ENCODE data around the gene STN1.

STN1 gene

DNA sequence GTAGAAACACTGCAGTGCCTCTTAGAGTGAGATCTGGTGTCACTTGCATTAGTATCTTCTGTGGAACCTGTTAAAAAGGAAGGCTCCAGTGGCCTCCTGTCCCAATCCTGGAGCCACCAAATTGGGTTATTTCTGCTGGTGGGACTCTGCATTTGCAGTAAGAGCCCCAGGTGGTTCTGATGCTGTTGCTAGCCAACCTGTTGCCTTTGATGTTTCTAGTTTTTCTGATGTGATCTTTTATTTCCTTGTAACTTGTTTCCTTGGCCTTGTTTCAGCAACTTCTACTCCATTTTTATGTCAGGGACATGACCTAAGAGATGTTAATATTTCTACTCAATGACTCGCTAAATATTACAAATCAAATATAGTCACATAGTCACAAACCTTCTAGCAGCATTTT, 12.5 kb upstream of the STN1 start:
- H3K4me3 ChIP-seq (ENCODE audit: low read depth, low read length) = no peak overlapping the region
- DNase-seq (ENCODE audit: low read depth) = no peak
- TF ChIP-seq, protein P1, sequence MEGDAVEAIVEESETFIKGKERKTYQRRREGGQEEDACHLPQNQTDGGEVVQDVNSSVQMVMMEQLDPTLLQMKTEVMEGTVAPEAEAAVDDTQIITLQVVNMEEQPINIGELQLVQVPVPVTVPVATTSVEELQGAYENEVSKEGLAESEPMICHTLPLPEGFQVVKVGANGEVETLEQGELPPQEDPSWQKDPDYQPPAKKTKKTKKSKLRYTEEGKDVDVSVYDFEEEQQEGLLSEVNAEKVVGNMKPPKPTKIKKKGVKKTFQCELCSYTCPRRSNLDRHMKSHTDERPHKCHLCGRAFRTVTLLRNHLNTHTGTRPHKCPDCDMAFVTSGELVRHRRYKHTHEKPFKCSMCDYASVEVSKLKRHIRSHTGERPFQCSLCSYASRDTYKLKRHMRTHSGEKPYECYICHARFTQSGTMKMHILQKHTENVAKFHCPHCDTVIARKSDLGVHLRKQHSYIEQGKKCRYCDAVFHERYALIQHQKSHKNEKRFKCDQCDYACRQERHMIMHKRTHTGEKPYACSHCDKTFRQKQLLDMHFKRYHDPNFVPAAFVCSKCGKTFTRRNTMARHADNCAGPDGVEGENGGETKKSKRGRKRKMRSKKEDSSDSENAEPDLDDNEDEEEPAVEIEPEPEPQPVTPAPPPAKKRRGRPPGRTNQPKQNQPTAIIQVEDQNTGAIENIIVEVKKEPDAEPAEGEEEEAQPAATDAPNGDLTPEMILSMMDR (IDR thresholded peaks at IDR 0.05; ENCODE audit: low read depth, low read length, missing control alignments) = no peak

DNA sequence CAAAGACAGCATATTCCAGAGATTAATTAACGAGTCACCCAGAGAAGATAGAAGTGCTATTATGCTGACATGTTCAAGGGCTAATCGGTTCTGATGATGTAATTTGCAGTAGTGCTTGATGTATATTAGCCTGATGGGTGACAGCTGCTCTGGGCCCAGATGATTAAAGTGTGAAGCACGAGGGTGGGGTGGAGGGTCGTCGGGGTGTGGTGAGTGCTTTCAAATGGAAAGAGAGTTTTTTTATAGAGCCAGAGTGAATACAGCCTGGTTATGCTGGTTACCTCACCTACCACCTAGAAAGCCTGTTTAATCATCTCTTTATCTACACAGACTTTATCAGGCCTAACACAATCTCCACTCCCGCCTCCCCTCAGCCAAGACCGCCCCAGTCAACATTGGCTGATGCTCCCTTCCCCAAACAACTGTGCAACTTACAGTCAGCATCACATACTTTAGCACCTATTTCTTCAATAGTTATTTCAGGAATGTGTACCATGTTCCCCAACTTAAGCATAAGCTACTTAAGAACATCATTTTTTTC, 11.5 kb upstream of the STN1 start:
- TF ChIP-seq, protein P1 (IDR thresholded peaks at IDR 0.05; ENCODE audit: low read depth, low read length, missing control alignments) = no peak
- H3K4me3 ChIP-seq (ENCODE audit: low read depth, low read length) = no peak overlapping the region
- no peak for DNase-seq (ENCODE audit: low read depth)

DNA sequence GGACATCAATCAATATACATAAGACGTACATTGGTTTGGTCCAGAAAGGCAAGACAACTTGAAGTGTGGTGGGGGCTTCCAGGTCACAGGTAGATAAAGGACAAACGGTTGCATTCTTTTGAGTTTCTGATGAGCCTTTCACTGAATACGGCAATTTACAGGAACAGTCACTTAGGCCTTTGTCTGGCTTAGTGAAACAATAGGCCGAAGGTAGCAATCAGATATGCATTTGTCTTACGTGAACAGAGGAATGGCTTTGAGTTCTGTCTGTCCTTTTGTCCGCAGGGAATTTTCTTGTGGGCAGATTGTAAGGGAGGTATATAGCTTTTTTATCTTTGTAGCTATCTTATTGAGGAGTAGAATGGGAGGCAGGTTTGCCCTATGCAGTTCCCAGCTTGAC, 10.8 kb upstream of the STN1 start:
- TF ChIP-seq, protein P1 (IDR thresholded peaks at IDR 0.05; ENCODE audit: low read depth, low read length, missing control alignments) = no peak
- H3K4me3 ChIP-seq (ENCODE audit: low read depth, low read length) = no peak overlapping the region
- no peak for DNase-seq (ENCODE audit: low read depth)

DNA sequence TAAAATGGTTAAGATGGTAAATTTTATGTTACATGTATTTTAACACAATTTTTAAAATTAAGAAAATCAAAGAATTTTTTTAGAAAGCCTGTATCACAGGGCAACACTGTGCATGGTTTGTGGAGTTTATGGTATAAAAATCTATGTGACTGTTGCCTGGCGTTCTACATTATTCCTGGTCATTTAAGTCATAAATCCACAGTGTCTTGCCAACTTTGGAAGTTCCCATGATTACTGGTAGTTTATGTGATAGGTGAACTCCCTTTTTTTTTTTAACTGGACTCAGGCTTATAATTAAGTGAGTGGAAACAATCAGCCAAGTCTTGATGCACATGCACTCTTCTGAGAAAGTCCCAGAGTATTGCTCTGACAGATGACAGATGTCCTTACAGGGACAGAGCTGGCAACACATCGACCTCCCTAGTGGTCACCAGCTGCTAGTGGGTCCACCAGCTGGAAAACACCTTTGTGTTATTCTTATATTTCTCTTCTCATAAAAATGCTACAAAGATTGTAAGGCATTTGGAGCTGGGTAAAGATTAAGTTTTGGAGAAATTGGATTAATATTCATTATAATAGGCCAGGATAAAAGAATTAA, 8.8 kb upstream of the STN1 start:
- DNase-seq (ENCODE audit: low read depth) = no peak
- TF ChIP-seq, protein P1 (IDR thresholded peaks at IDR 0.05; ENCODE audit: low read depth, low read length, missing control alignments) = peak; percentile 27

DNA sequence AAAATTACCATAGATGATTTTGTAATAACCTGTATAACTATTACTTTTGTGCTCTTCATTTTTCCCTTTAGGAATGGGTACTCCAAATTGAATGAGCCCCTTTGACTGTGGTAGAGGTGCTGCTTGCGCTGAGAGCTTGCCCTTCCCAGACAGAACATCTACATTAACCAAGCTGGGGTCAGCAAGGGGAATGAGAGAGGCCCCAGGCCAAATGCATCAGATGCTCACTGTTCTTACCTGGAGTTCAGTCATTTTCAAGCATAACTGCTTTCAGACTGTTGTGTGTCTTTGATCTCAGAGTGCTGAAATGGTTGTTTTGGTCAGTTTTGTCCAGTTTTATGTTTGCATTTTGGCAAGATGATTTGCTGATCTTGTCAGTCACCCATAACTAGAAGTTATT, 7.6 kb upstream of the STN1 start:
- DNase-seq (ENCODE audit: low read depth) = no peak
- H3K4me3 ChIP-seq (ENCODE audit: low read depth, low read length) = no peak overlapping the region
- TF ChIP-seq, protein P1 (IDR thresholded peaks at IDR 0.05; ENCODE audit: low read depth, low read length, missing control alignments) = no peak

More for the DNA sequence above, 8.8 kb upstream of the STN1 start:
- no peak overlapping the region for H3K4me3 ChIP-seq (ENCODE audit: low read depth, low read length)

DNA sequence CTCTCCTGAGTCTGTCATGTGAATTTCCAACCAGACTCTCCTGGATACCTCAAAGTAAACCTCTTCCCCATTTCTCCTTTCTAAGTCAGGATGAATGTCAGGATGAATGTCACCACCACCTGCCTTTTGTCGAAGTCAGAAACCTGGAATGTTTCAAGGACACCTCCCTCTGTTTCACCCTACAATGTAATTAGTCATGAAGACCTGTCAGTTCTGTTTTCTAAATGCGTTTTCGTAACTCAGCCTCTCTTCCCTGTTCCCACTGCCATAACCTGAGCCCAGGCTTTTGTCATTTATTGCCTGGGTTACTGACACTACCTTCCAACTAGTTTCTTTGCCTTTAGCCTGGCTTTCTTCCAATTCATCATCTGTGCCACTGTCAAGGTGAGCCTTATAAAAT, 5.5 kb upstream of the STN1 start:
- no peak overlapping the region for H3K4me3 ChIP-seq (ENCODE audit: low read depth, low read length)
- DNase-seq (ENCODE audit: low read depth) = no peak
- TF ChIP-seq, protein P1 (IDR thresholded peaks at IDR 0.05; ENCODE audit: low read depth, low read length, missing control alignments) = no peak

DNA sequence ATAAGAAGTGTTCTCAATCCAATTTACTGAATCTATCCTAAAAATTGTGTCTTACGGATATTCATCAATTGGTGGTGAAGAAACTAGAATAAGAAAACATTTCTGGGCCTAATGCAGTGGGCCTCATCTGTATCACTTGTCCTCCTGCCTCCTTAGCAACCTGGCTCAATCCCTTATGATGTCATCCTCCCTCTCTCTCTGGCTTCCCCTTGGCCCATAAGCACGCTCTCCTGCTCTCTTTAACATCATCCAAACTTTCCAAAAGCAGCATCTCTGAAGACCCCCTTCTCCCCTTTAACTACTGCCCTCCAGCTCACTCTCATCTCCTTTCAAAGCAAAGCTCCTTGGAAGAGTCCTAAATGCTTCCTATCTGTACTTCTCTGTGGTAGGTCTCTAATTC, 4.7 kb upstream of the STN1 start:
- TF ChIP-seq, protein P1 (IDR thresholded peaks at IDR 0.05; ENCODE audit: low read depth, low read length, missing control alignments) = no peak
- no peak for DNase-seq (ENCODE audit: low read depth)
- H3K4me3 ChIP-seq (ENCODE audit: low read depth, low read length) = no peak overlapping the region
